ENCODE results near the gene ZYG11B.
"Not testable (repeated sequence)": the region's sequence is repeated elsewhere in the genome, so short reads cannot be mapped to it uniquely, and the experiment has no call there.

The ZYG11B gene

GRCh38 chr1:52713590-52713989 is 12.7 kb upstream of the ZYG11B start:
- no peak overlapping the region for H3K9ac ChIP-seq (ENCODE audit: low read depth, low read length)
- H3K4me1 ChIP-seq (ENCODE audit: control insufficient read depth, insufficient read depth, low read length): no peaks in the 10 kb centered on the region
- H3K4me3 ChIP-seq (ENCODE audit: low read depth, low read length): no peak overlapping the region
- no peaks in the 10 kb centered on the region for H3K27me3 ChIP-seq (ENCODE audit: control insufficient read depth, insufficient read depth, low read length)
- no peaks in the 10 kb centered on the region for H3K36me3 ChIP-seq (ENCODE audit: control insufficient read depth, insufficient read depth, low read length)
- H3K9me3 ChIP-seq (ENCODE audit: control insufficient read depth, insufficient read depth, low read length): no peaks in the 10 kb centered on the region

GRCh38 chr1:52715296-52715695 is 11.0 kb upstream of the ZYG11B start:
- not testable (repeated sequence) for H3K27me3 ChIP-seq (ENCODE audit: control insufficient read depth, insufficient read depth, low read length); H3K9ac ChIP-seq (ENCODE audit: low read depth, low read length); H3K4me1 ChIP-seq (ENCODE audit: control insufficient read depth, insufficient read depth, low read length); H3K4me3 ChIP-seq (ENCODE audit: low read depth, low read length); H3K36me3 ChIP-seq (ENCODE audit: control insufficient read depth, insufficient read depth, low read length); H3K9me3 ChIP-seq (ENCODE audit: control insufficient read depth, insufficient read depth, low read length)

GRCh38 chr1:52723260-52723659 is 3.0 kb upstream of the ZYG11B start:
- no peaks in the 10 kb centered on the region for H3K27me3 ChIP-seq (ENCODE audit: control insufficient read depth, insufficient read depth, low read length)
- H3K9ac ChIP-seq (ENCODE audit: low read depth, low read length): no peak overlapping the region
- no peaks in the 10 kb centered on the region for H3K36me3 ChIP-seq (ENCODE audit: control insufficient read depth, insufficient read depth, low read length)

GRCh38 chr1:52725903-52726264 is 369 bp upstream of the ZYG11B start:
- no peaks in the 10 kb centered on the region for H3K36me3 ChIP-seq (ENCODE audit: control insufficient read depth, insufficient read depth, low read length)
- H3K9me3 ChIP-seq (ENCODE audit: control insufficient read depth, insufficient read depth, low read length): no peaks in the 10 kb centered on the region
- no peaks in the 10 kb centered on the region for H3K27me3 ChIP-seq (ENCODE audit: control insufficient read depth, insufficient read depth, low read length)
- no peak overlapping the region for H3K9ac ChIP-seq (ENCODE audit: low read depth, low read length)
- H3K4me3 ChIP-seq (ENCODE audit: low read depth, low read length): peak overlapping the region; percentile 38
- peaks cover 3% of the 10 kb centered on the region for H3K4me1 ChIP-seq (ENCODE audit: control insufficient read depth, insufficient read depth, low read length)

More at GRCh38 chr1:52723260-52723659, 3.0 kb upstream of the ZYG11B start:
- H3K4me1 ChIP-seq (ENCODE audit: control insufficient read depth, insufficient read depth, low read length): peaks cover 3% of the 10 kb centered on the region
- no peak overlapping the region for H3K4me3 ChIP-seq (ENCODE audit: low read depth, low read length)
- no peaks in the 10 kb centered on the region for H3K9me3 ChIP-seq (ENCODE audit: control insufficient read depth, insufficient read depth, low read length)

- Histone ChIP-seq H3K9me3 (ENCODE audit: control insufficient read depth, insufficient read depth, low read length) (no peaks in the 10 kb centered on the region), H3K4me3 (ENCODE audit: low read depth, low read length) (peak overlapping the region; percentile 66), H3K9ac (ENCODE audit: low read depth, low read length) (no peak overlapping the region), H3K36me3 (ENCODE audit: control insufficient read depth, insufficient read depth, low read length) (no peaks in the 10 kb centered on the region), H3K27me3 (ENCODE audit: control insufficient read depth, insufficient read depth, low read length) (no peaks in the 10 kb centered on the region), H3K4me1 (ENCODE audit: control insufficient read depth, insufficient read depth, low read length) (peaks cover 3% of the 10 kb centered on the region)
These were observed 897 bp downstream of the ZYG11B start for GRCh38 chr1:52727114-52727586.

GRCh38 chr1:52727956-52728656 is 1.9 kb downstream of the ZYG11B start:
- H3K4me1 ChIP-seq (ENCODE audit: control insufficient read depth, insufficient read depth, low read length): peaks cover 3% of the 10 kb centered on the region
- no peaks in the 10 kb centered on the region for H3K36me3 ChIP-seq (ENCODE audit: control insufficient read depth, insufficient read depth, low read length)
- H3K4me3 ChIP-seq (ENCODE audit: low read depth, low read length): no peak overlapping the region
- H3K9me3 ChIP-seq (ENCODE audit: control insufficient read depth, insufficient read depth, low read length): no peaks in the 10 kb centered on the region
- H3K27me3 ChIP-seq (ENCODE audit: control insufficient read depth, insufficient read depth, low read length): no peaks in the 10 kb centered on the region
- no peak overlapping the region for H3K9ac ChIP-seq (ENCODE audit: low read depth, low read length)

GRCh38 chr1:52733368-52733767 is 7.1 kb downstream of the ZYG11B start:
- Histone ChIP-seq H3K9ac (ENCODE audit: low read depth, low read length) (no peak overlapping the region), H3K9me3 (ENCODE audit: control insufficient read depth, insufficient read depth, low read length) (no peaks in the 10 kb centered on the region), H3K4me3 (ENCODE audit: low read depth, low read length) (no peak overlapping the region), H3K36me3 (ENCODE audit: control insufficient read depth, insufficient read depth, low read length) (no peaks in the 10 kb centered on the region), H3K4me1 (ENCODE audit: control insufficient read depth, insufficient read depth, low read length) (no peaks in the 10 kb centered on the region), H3K27me3 (ENCODE audit: control insufficient read depth, insufficient read depth, low read length) (no peaks in the 10 kb centered on the region)

- not testable (repeated sequence) for H3K9me3 ChIP-seq (ENCODE audit: control insufficient read depth, insufficient read depth, low read length); H3K4me1 ChIP-seq (ENCODE audit: control insufficient read depth, insufficient read depth, low read length); H3K27me3 ChIP-seq (ENCODE audit: control insufficient read depth, insufficient read depth, low read length); H3K4me3 ChIP-seq (ENCODE audit: low read depth, low read length); H3K36me3 ChIP-seq (ENCODE audit: control insufficient read depth, insufficient read depth, low read length); H3K9ac ChIP-seq (ENCODE audit: low read depth, low read length)
These were observed 9.1 kb downstream of the ZYG11B start for GRCh38 chr1:52735371-52735770.

- Histone ChIP-seq H3K27me3 (ENCODE audit: control insufficient read depth, insufficient read depth, low read length) (no peaks in the 10 kb centered on the region), H3K4me1 (ENCODE audit: control insufficient read depth, insufficient read depth, low read length) (no peaks in the 10 kb centered on the region), H3K4me3 (ENCODE audit: low read depth, low read length) (no peak overlapping the region), H3K9ac (ENCODE audit: low read depth, low read length) (no peak overlapping the region), H3K9me3 (ENCODE audit: control insufficient read depth, insufficient read depth, low read length) (no peaks in the 10 kb centered on the region), H3K36me3 (ENCODE audit: control insufficient read depth, insufficient read depth, low read length) (no peaks in the 10 kb centered on the region)
These were observed 11.9 kb downstream of the ZYG11B start for GRCh38 chr1:52738148-52738547.

- no peak overlapping the region for H3K9ac ChIP-seq (ENCODE audit: low read depth, low read length)
- no peaks in the 10 kb centered on the region for H3K36me3 ChIP-seq (ENCODE audit: control insufficient read depth, insufficient read depth, low read length)
- no peaks in the 10 kb centered on the region for H3K27me3 ChIP-seq (ENCODE audit: control insufficient read depth, insufficient read depth, low read length)
- H3K4me1 ChIP-seq (ENCODE audit: control insufficient read depth, insufficient read depth, low read length): no peaks in the 10 kb centered on the region
- no peaks in the 10 kb centered on the region for H3K9me3 ChIP-seq (ENCODE audit: control insufficient read depth, insufficient read depth, low read length)
- no peak overlapping the region for H3K4me3 ChIP-seq (ENCODE audit: low read depth, low read length)
These were observed 12.6 kb downstream of the ZYG11B start for GRCh38 chr1:52738893-52739292.

- Histone ChIP-seq H3K36me3 (ENCODE audit: control insufficient read depth, insufficient read depth, low read length) (no peaks in the 10 kb centered on the region), H3K9me3 (ENCODE audit: control insufficient read depth, insufficient read depth, low read length) (no peaks in the 10 kb centered on the region), H3K27me3 (ENCODE audit: control insufficient read depth, insufficient read depth, low read length) (no peaks in the 10 kb centered on the region), H3K4me1 (ENCODE audit: control insufficient read depth, insufficient read depth, low read length) (peaks cover 2% of the 10 kb centered on the region), H3K9ac (ENCODE audit: low read depth, low read length) (no peak overlapping the region), H3K4me3 (ENCODE audit: low read depth, low read length) (no peak overlapping the region)
These were observed 13.6 kb downstream of the ZYG11B start for GRCh38 chr1:52739699-52740467.

- peaks cover 6% of the 10 kb centered on the region for H3K4me1 ChIP-seq (ENCODE audit: control insufficient read depth, insufficient read depth, low read length)
- no peak overlapping the region for H3K9ac ChIP-seq (ENCODE audit: low read depth, low read length)
- H3K27me3 ChIP-seq (ENCODE audit: control insufficient read depth, insufficient read depth, low read length): no peaks in the 10 kb centered on the region
- H3K4me3 ChIP-seq (ENCODE audit: low read depth, low read length): no peak overlapping the region
- H3K9me3 ChIP-seq (ENCODE audit: control insufficient read depth, insufficient read depth, low read length): no peaks in the 10 kb centered on the region
- no peaks in the 10 kb centered on the region for H3K36me3 ChIP-seq (ENCODE audit: control insufficient read depth, insufficient read depth, low read length)
These were observed 15.0 kb downstream of the ZYG11B start for GRCh38 chr1:52741259-52741658.

Data from iPS-15b (cell line).